K562 (cell line): Measurements from ENCODE around the gene METTL14. TPM values are rescaled to one million over a fixed set of nuclear protein-coding genes. Genes with fewer than 3 reads are reported as not detected.

ENCODE experiments used
- CAMTA2 ChIP-seq: fragments of 250-450 bp; sonication (Bioruptor Pico); conservative IDR thresholded peaks from 2 replicates; pipeline ENCODE4 v1.5.1; 2022
- COPS2 ChIP-seq: fragments of 450-650 bp; conservative IDR thresholded peaks from 2 replicates; pipeline ENCODE4 v1.6.1; 2016; ENCODE audit warnings: mild to moderate bottlenecking, moderate library complexity
- HNRNPL ChIP-seq: fragments of 200-400 bp; formaldehyde crosslinking; IDR thresholded peaks from 2 replicates; pipeline ENCODE4 v1.6.1; 2017; ENCODE audit warnings: low read depth, mild to moderate bottlenecking, low read length
- JUND ChIP-seq, 2 experiments: IDR thresholded peaks; 2 replicates in 1 of 2; 3 replicates in 1 of 2; pipeline ENCODE4 v1.6.1; 2011; ENCODE audit warnings: borderline replicate concordance in 2 of 2, low read depth in 2 of 2, low read length in 2 of 2, improper control_type of control experiment in 1 of 2, missing biosample characterization in 1 of 2, missing genetic modification characterization in 1 of 2, missing genetic modification reagents in 1 of 2
- KAT7 ChIP-seq: sonication (generic); formaldehyde crosslinking; IDR thresholded peaks from 2 replicates; pipeline ENCODE4 v1.8.0; 2022; ENCODE audit warnings: missing genetic modification reagents, mild to moderate bottlenecking, borderline replicate concordance
- KLF10 ChIP-seq: fragments of 250-450 bp; sonication (Bioruptor Pico); IDR thresholded peaks from 2 replicates; pipeline ENCODE4 v1.6.1; 2021; ENCODE audit warnings: matching md5 sums
- LARP7 ChIP-seq: fragments of 450-650 bp; IDR thresholded peaks from 2 replicates; pipeline ENCODE4 v1.6.1; 2016
- MYC ChIP-seq, 2 experiments: fragments of 250-450 bp in 1 of 2; sonication (Bioruptor Pico) in 1 of 2; IDR thresholded peaks; 2 replicates each; pipeline versions ENCODE4 v1.5.1 to v1.6.1; 2012 to 2021; ENCODE audit warnings: low read depth in 2 of 2, borderline replicate concordance in 1 of 2, improper control_type of control experiment in 1 of 2, low read length in 1 of 2, mild to moderate bottlenecking in 1 of 2, moderate library complexity in 1 of 2
- NKRF ChIP-seq: fragments of 450-650 bp; IDR thresholded peaks from 2 replicates; pipeline ENCODE4 v1.6.1; 2016; ENCODE audit warnings: borderline replicate concordance
- PCBP1 ChIP-seq: fragments of 200-400 bp; formaldehyde crosslinking; IDR thresholded peaks from 2 replicates; pipeline ENCODE4 v1.6.1; 2018; ENCODE audit warnings: mild to moderate bottlenecking, low read depth, low read length; ENCODE audit not compliant: poor library complexity, severe bottlenecking
- SMAD2 ChIP-seq: fragments of 150-350 bp; IDR thresholded peaks from 2 replicates; pipeline ENCODE4 v1.6.1; 2014; ENCODE audit warnings: low read depth, mild to moderate bottlenecking, low read length
- SRF ChIP-seq, 2 experiments: fragments of 250-450, 450-650 bp in 1 of 2; sonication (Bioruptor Pico) in 1 of 2; sonication (generic) in 1 of 2; formaldehyde crosslinking; IDR thresholded peaks; 2 replicates each; pipeline versions ENCODE4 v1.5.0 to v1.5.1; 2020 to 2022; ENCODE audit warnings: mild to moderate bottlenecking in 1 of 2, missing genetic modification reagents in 1 of 2
- TEAD2 ChIP-seq: fragments of 450-650 bp; IDR thresholded peaks from 2 replicates; pipeline ENCODE4 v1.6.1; 2016; ENCODE audit warnings: missing genetic modification characterization, control low read depth, missing compliant biosample characterization
- USF2 ChIP-seq: sonication (generic); formaldehyde crosslinking; IDR thresholded peaks from 2 replicates; pipeline ENCODE4 v1.5.0; 2020; ENCODE audit warnings: missing genetic modification reagents
- YY1 ChIP-seq, 3 experiments: IDR thresholded peaks; 2 replicates each; pipeline ENCODE4 v1.6.1; 2011; ENCODE audit warnings: low read length in 2 of 3, mild to moderate bottlenecking in 2 of 3, moderate library complexity in 2 of 3, borderline replicate concordance in 1 of 3, control low read depth in 1 of 3, low read depth in 1 of 3; ENCODE audit not compliant: insufficient read depth in 3 of 3, insufficient replicate concordance in 2 of 3, control insufficient read depth in 1 of 3, insufficient read length in 1 of 3; ENCODE audit errors: extremely low read depth in 1 of 3
- ZNF23 ChIP-seq: fragments of 250-450 bp; sonication (Bioruptor Pico); IDR thresholded peaks from 2 replicates; pipeline ENCODE4 v1.4.0; 2020; ENCODE audit warnings: mild to moderate bottlenecking
- ZNF324 ChIP-seq: fragments of 250-450 bp; sonication (Bioruptor Pico); IDR thresholded peaks from 2 replicates; pipeline ENCODE4 v1.4.0; 2020; ENCODE audit warnings: mild to moderate bottlenecking
- polyA plus RNA-seq, 8 experiments: library from polyadenylated mRNA; depleted of rRNA in 4 of 8; stranded (reverse) in 5 of 8; unstranded in 3 of 8; fragments of >200 nt; fragmentation: Nextera tagmentation in 2 of 8; fragmentation: Illumina TruSeq in 1 of 8; extraction: Ambion mirVana in 2 of 8; extraction: Trizol in 1 of 8; gene quantifications; 2 replicates each; pipeline versions ENCODE4 v1.2.1 to v1.2.3, GENCODE V29; 2011 to 2014; ENCODE audit warnings: inconsistent platforms in 1 of 8, missing spikeins in 1 of 8
- total RNA-seq, 7 experiments: library from RNA; depleted of rRNA in 6 of 7; stranded (reverse); fragments of >200 nt in 6 of 7; fragmentation: Illumina TruSeq in 2 of 7; extraction: Trizol in 2 of 7; gene quantifications; 2 replicates each; pipeline versions ENCODE4 v1.2.1 to v1.2.3, GENCODE V29; 2011 to 2021; ENCODE audit warnings: low replicate concordance in 1 of 7
- TF ChIP-seq, protein P1 (sequence below): IDR thresholded peaks from 2 replicates; pipeline ENCODE4 v1.6.1; 2011; ENCODE audit warnings: borderline replicate concordance, low read depth, mild to moderate bottlenecking, moderate library complexity, low read length; ENCODE audit not compliant: insufficient read depth, poor library complexity, severe bottlenecking
- TF ChIP-seq, protein P2 (sequence below): sonication (generic); formaldehyde crosslinking; IDR thresholded peaks from 2 replicates; pipeline ENCODE4 v1.8.0; 2022; ENCODE audit warnings: mild to moderate bottlenecking, missing genetic modification reagents

Gene METTL14
- total and polyA plus RNA-seq, 9 of the 15 experiments (the other 6 are each of a cell fraction or from before 2014, with no cell fraction given) = 16.7 to 42.4 (median 27.7) TPM

- TF ChIP-seq ZNF324 (CRISPR knock-in tag) (no peak), NKRF (peak; percentile 64; the same call in 1 of the 2 replicates), MYC (IDR thresholded peaks at IDR 0.05; ENCODE audit: low read depth, low read length) (peak; percentile 50), MYC (CRISPR knock-in tag; IDR thresholded peaks at IDR 0.05; ENCODE audit: borderline replicate concordance, low read depth) (no peak), KLF10 (CRISPR knock-in tag) (no peak), JUND (IDR thresholded peaks at IDR 0.05; ENCODE audit: borderline replicate concordance, low read depth, low read length) (peak; percentile 30; the same call in 1 of the 2 replicates), JUND (tag; IDR thresholded peaks at IDR 0.05; ENCODE audit: borderline replicate concordance, low read depth, low read length) (no peak; the same call in 2 of the 3 replicates), TEAD2 (tag) (no peak), CAMTA2 (CRISPR knock-in tag) (no peak), YY1 (IDR thresholded peaks at IDR 0.05; ENCODE audit: borderline replicate concordance in 1 of 3, control insufficient read depth in 1 of 3, extremely low read depth in 1 of 3, insufficient read depth in 3 of 3, insufficient read length in 1 of 3, insufficient replicate concordance in 2 of 3, low read depth in 1 of 3, low read length in 2 of 3) (peak in 1 of 3 experiments; percentile 21), SRF (CRISPR knock-in tag; IDR thresholded peaks at IDR 0.05) (no peak; a peak in 1 of 4 replicates), USF2 (CRISPR knock-in tag) (no peak), SMAD2 (no peak), COPS2 (no peak), PCBP1 (no peak), LARP7 (no peak), KAT7 (no peak), HNRNPL (no peak), ZNF23 (CRISPR knock-in tag) (no peak)
- TF ChIP-seq, protein P1, sequence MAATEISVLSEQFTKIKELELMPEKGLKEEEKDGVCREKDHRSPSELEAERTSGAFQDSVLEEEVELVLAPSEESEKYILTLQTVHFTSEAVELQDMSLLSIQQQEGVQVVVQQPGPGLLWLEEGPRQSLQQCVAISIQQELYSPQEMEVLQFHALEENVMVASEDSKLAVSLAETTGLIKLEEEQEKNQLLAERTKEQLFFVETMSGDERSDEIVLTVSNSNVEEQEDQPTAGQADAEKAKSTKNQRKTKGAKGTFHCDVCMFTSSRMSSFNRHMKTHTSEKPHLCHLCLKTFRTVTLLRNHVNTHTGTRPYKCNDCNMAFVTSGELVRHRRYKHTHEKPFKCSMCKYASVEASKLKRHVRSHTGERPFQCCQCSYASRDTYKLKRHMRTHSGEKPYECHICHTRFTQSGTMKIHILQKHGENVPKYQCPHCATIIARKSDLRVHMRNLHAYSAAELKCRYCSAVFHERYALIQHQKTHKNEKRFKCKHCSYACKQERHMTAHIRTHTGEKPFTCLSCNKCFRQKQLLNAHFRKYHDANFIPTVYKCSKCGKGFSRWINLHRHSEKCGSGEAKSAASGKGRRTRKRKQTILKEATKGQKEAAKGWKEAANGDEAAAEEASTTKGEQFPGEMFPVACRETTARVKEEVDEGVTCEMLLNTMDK = peak; percentile 20
- TF ChIP-seq, protein P2, sequence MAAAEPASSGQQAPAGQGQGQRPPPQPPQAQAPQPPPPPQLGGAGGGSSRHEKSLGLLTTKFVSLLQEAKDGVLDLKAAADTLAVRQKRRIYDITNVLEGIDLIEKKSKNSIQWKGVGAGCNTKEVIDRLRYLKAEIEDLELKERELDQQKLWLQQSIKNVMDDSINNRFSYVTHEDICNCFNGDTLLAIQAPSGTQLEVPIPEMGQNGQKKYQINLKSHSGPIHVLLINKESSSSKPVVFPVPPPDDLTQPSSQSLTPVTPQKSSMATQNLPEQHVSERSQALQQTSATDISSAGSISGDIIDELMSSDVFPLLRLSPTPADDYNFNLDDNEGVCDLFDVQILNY (CRISPR knock-in tag) = no peak
Observed at GRCh38 chr4:118684873-118685811, at the start of gene METTL14 (continued).
